HL-60 (cell line): ENCODE results near the gene IL13.

Experiments
- DNase-seq, 2 experiments: peaks; one replicate each; pipeline ENCODE4 v3.0.0-alpha.2; 2010 to 2020; ENCODE audit warnings: low read depth in 1 of 2, low spot score in 1 of 2
- H3K27ac ChIP-seq: fragments of 250-450 bp; sonication (Bioruptor Pico); replicated peaks from 2 replicates; pipeline ENCODE4 v1.5.1; 2020; ENCODE audit warnings: mild to moderate bottlenecking, moderate library complexity
- H3K27me3 ChIP-seq: fragments of 250-450 bp; sonication (Bioruptor Pico); 2 replicates; pipeline ENCODE4 v1.5.1; 2021; ENCODE audit warnings: mild to moderate bottlenecking, moderate library complexity; ENCODE audit not compliant: insufficient read depth, poor library complexity, severe bottlenecking
- H3K4me3 ChIP-seq: replicated peaks from 2 replicates; pipeline ENCODE4 v1.5.1; 2011; ENCODE audit warnings: mild to moderate bottlenecking, control low read depth, low read length; ENCODE audit not compliant: insufficient read depth
- GABPA ChIP-seq: IDR thresholded peaks from 2 replicates; pipeline ENCODE4 v1.6.1; 2012; ENCODE audit warnings: low read depth
- POLR2AphosphoS5 ChIP-seq: IDR thresholded peaks from 2 replicates; pipeline ENCODE4 v1.6.1; 2012; ENCODE audit warnings: low read depth
- REST ChIP-seq: IDR thresholded peaks from 2 replicates; pipeline ENCODE4 v1.6.1; 2012; ENCODE audit warnings: low read depth; ENCODE audit not compliant: insufficient replicate concordance
- SPI1 ChIP-seq: IDR thresholded peaks from 2 replicates; pipeline ENCODE4 v1.6.1; 2012; ENCODE audit warnings: low read depth, mild to moderate bottlenecking, borderline replicate concordance
- TF ChIP-seq, protein P1 (sequence below): IDR thresholded peaks from one replicate; pipeline ENCODE4 v1.5.1; 2011; ENCODE audit warnings: low read length, control low read depth, inconsistent platforms; ENCODE audit not compliant: insufficient read depth

Gene IL13

GRCh38 chr5:132646583-132647266 is 11.2 kb upstream of the IL13 start:
- no peaks in the 10 kb centered on the region for H3K27me3 ChIP-seq
- no peak overlapping the region for H3K27ac ChIP-seq
- DNase-seq = no peak
- TF ChIP-seq POLR2AphosphoS5 (no peak), SPI1 (no peak), GABPA (no peak), REST (no peak)
- TF ChIP-seq, protein P1, sequence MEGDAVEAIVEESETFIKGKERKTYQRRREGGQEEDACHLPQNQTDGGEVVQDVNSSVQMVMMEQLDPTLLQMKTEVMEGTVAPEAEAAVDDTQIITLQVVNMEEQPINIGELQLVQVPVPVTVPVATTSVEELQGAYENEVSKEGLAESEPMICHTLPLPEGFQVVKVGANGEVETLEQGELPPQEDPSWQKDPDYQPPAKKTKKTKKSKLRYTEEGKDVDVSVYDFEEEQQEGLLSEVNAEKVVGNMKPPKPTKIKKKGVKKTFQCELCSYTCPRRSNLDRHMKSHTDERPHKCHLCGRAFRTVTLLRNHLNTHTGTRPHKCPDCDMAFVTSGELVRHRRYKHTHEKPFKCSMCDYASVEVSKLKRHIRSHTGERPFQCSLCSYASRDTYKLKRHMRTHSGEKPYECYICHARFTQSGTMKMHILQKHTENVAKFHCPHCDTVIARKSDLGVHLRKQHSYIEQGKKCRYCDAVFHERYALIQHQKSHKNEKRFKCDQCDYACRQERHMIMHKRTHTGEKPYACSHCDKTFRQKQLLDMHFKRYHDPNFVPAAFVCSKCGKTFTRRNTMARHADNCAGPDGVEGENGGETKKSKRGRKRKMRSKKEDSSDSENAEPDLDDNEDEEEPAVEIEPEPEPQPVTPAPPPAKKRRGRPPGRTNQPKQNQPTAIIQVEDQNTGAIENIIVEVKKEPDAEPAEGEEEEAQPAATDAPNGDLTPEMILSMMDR = no peak
- H3K4me3 ChIP-seq = no peak overlapping the region

DNA sequence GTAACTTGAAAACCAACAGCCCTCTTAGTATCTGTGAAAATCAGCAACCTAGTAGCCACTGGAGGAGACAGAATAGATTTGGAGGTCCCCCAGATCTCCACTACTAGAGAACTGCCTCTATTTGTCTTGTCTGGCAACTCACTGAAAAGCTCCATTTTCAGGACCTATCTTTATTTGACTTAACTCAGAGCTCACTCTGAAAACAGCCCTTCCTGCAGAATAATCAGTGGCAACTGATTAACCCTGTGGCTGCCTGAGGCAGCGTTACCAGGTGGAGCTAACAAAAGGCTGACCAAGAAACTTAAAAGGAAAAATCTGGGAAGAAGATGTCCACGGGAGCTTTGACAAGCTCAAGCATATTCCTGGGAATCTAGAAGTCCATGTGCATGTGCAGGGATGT is 10.5 kb upstream of the IL13 start:
- Histone ChIP-seq H3K27me3 (no peaks in the 10 kb centered on the region), H3K4me3 (no peak overlapping the region), H3K27ac (no peak overlapping the region)
- no peak for DNase-seq
- TF ChIP-seq POLR2AphosphoS5 (no peak), SPI1 (no peak), REST (no peak), GABPA (no peak)
- TF ChIP-seq, protein P1 = no peak

- H3K27ac ChIP-seq = no peak overlapping the region
- H3K27me3 ChIP-seq = no peaks in the 10 kb centered on the region
- TF ChIP-seq, protein P1 = no peak
- no peak for TF ChIP-seq REST
- TF ChIP-seq SPI1 = no peak
- TF ChIP-seq GABPA = no peak
- no peak for TF ChIP-seq POLR2AphosphoS5
- H3K4me3 ChIP-seq = no peak overlapping the region
- DNase-seq = no peak
Measured at GRCh38 chr5:132648355-132648754, 9.6 kb upstream of the IL13 start.
